Small intestine (tissue), 7 donors: ENCODE results near the gene HSPBP1. TPM values are rescaled to one million over a fixed set of nuclear protein-coding genes. Genes with fewer than 3 reads are reported as not detected.

Source experiments
- DNase-seq, 2 donors: peaks; one replicate each; pipeline versions ENCODE4 v3.0.0 to v3.0.0-alpha.2; 2013
- FAIRE-seq: peaks from 2 replicates; lab custom pipeline; 2012; peaks lifted over from hg19 to GRCh38; lab: Jason Lieb, UNC
- H3K27ac ChIP-seq, 3 donors: one replicate each; pipeline ENCODE4 v1.5.1; 2013; ENCODE audit warnings: low read length in 2 of 3, mild to moderate bottlenecking in 2 of 3, control low read depth in 1 of 3, inconsistent platforms in 1 of 3, low read depth in 1 of 3, moderate library complexity in 1 of 3
- H3K27me3 ChIP-seq, 3 donors: one replicate each; pipeline ENCODE4 v1.6.1; 2013; ENCODE audit warnings: low read length in 3 of 3, inconsistent platforms in 1 of 3; ENCODE audit not compliant: control insufficient read depth in 3 of 3, insufficient read depth in 3 of 3
- H3K36me3 ChIP-seq, 3 donors: one replicate each; pipeline ENCODE4 v1.6.1; 2013; ENCODE audit warnings: low read length in 3 of 3, inconsistent platforms in 1 of 3, low read depth in 1 of 3, mild to moderate bottlenecking in 1 of 3, moderate library complexity in 1 of 3; ENCODE audit not compliant: control insufficient read depth in 3 of 3, insufficient read depth in 2 of 3
- H3K4me1 ChIP-seq, 3 donors: one replicate each; pipeline ENCODE4 v1.6.1; 2013; ENCODE audit warnings: low read length in 2 of 3, inconsistent platforms in 1 of 3, low read depth in 1 of 3, mild to moderate bottlenecking in 1 of 3, moderate library complexity in 1 of 3; ENCODE audit not compliant: control insufficient read depth in 3 of 3, insufficient read depth in 2 of 3
- H3K4me3 ChIP-seq, 3 donors: one replicate each; pipeline ENCODE4 v1.5.1; 2013; ENCODE audit warnings: low read length in 3 of 3, control low read depth in 1 of 3, inconsistent platforms in 1 of 3, low read depth in 1 of 3, mild to moderate bottlenecking in 1 of 3, moderate library complexity in 1 of 3
- H3K9me3 ChIP-seq, 2 donors: one replicate each; pipeline ENCODE4 v1.6.1; 2013; ENCODE audit warnings: low read depth in 1 of 2, low read length in 1 of 2; ENCODE audit not compliant: control insufficient read depth in 2 of 2, insufficient read depth in 1 of 2
- WGBS, 3 donors: extraction: QIAGEN DNeasy Blood & Tissue Kit; methylation state at CpG; one replicate each; pipeline ENCODE4 v1.1.7; 2013; 5-methylcytosine and 5-hydroxymethylcytosine counted together
- polyA plus RNA-seq, 4 donors: library from polyadenylated mRNA; stranded (reverse) in 3 of 4; unstranded in 1 of 4; fragments of 200-250 nt in 3 of 4; fragments of 120-200 nt in 1 of 4; gene quantifications; one replicate each; pipeline versions ENCODE4 v1.2.1 to v1.2.3, GENCODE V29; 2013
- donor health status: healthy with polysubstance abuse.
- donor health status: control.
- donor health status: control.
- donor health status: Bipolar disorder and iron deficiency.
- donor health status: healthy.

Gene HSPBP1
- polyA plus RNA-seq, 4 donors, result 25.9 to 61.9 (median 31.4) TPM

DNA sequence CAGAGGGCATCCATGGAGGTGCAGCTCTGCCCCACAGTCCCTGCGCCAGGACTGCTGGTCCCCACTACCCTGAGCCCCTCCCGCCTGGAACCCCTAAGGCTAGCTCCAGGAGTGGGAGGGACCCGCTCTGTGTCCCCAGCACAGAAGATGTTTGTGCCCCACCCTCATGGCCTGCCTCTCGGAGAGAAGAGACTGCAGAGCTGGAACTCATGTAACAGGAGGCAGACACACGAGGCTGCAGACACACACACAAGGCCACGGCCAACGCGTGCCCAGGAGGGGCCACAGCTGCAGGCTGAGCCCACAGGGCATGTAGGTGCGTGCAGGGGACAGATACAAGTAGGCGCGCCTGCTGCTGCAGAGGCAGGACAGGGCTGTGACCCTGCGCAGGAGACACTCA is 40.9 kb downstream of the HSPBP1 start:
- Histone ChIP-seq H3K36me3 (peaks cover 23 to 83% (median 66%) of the 10 kb centered on the region in 3 donors), H3K4me1 (no peaks in the 10 kb centered on the region), H3K27me3 (no peaks in the 10 kb centered on the region), H3K4me3 (no peak overlapping the region), H3K27ac (no peak overlapping the region), H3K9me3 (no peaks in the 10 kb centered on the region)
- WGBS, 3 donors, result 93 to 96% (median 95%) methylated on average over 12 of the region's 12 CpGs
- no peak for DNase-seq
- FAIRE-seq, result no peak

DNA sequence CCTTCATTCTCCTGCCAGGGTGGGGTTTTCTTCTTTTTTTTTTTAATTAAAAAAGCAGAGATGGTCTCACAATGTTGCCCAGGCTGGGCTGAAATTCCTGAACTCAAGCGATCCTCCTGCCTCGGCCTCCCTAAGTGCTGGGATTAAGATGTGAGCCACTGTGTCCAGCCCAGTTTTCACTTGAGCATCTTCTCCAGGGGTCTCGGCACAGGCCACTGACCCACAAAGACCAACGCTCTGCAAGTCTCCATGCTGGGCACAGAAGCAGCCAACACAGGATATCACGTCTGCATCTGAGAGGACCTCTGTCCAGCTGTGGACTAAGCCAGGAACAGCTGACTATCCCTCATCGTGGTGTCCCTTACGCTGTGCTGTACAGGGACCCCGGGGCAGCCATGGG is 41.9 kb downstream of the HSPBP1 start:
- no peaks in the 10 kb centered on the region for H3K9me3 ChIP-seq
- H3K4me1 ChIP-seq, result no peaks in the 10 kb centered on the region
- peaks cover 21 to 73% (median 65%) of the 10 kb centered on the region in 3 donors for H3K36me3 ChIP-seq
- no peak overlapping the region for H3K4me3 ChIP-seq
- H3K27me3 ChIP-seq, result no peaks in the 10 kb centered on the region
- WGBS, 3 donors, result 93 to 97% (median 94%) methylated on average over 8 of the region's 8 CpGs
- no peak overlapping the region for H3K27ac ChIP-seq
- DNase-seq (no peak), FAIRE-seq (no peak)

DNA sequence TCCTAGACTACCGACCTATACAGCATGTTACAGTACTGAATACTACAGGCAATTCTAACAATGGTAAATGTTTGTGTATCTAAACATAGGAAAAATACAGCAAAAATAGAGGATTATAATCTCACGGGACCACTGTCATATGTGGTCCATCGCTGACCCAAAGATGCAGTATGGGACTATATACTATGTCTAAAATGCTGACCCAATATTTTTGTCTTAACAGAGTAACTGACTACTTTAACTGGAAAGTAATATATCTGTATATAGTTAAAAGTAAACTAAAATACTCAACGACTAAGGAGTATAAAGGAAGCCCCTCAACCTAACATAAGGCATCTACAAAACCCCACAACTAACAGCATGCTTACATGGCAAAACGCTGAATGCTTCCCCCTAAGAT is 46.9 kb downstream of the HSPBP1 start:
- WGBS, 3 donors, result 85 to 90% (median 86%) methylated on average over 5 of the region's 5 CpGs
- peaks cover 0 to 37% (median 12%) of the 10 kb centered on the region in 3 donors for H3K4me1 ChIP-seq
- no peak overlapping the region for H3K4me3 ChIP-seq
- no peaks in the 10 kb centered on the region for H3K27me3 ChIP-seq
- no peak overlapping the region for H3K27ac ChIP-seq
- FAIRE-seq, result no peak
- peaks cover 23 to 75% (median 44%) of the 10 kb centered on the region in 3 donors for H3K36me3 ChIP-seq
- DNase-seq, result no peak
- H3K9me3 ChIP-seq, result no peaks in the 10 kb centered on the region

DNA sequence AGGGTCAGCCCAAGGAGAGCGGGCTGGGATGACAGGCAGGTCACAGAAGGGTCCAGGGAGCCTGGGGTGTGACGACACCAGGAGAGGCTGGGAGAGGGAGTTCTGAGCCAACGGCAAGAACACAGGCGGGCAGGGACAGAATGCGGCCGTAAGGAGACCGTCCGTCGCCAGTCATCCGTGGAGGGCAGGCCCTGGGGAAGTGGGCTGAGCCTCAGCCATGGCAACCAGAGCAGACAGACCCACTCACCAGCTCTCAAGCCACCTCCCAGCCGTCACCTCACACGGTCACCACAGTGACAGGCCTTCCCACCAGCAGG is 47.7 kb downstream of the HSPBP1 start:
- WGBS, 3 donors, result 81 to 92% (median 92%) methylated on average over 12 of the region's 12 CpGs
- no peak overlapping the region for H3K4me3 ChIP-seq
- H3K36me3 ChIP-seq, result peaks cover 20 to 75% (median 41%) of the 10 kb centered on the region in 3 donors
- FAIRE-seq (no peak), DNase-seq (no peak)
- no peaks in the 10 kb centered on the region for H3K27me3 ChIP-seq
- H3K9me3 ChIP-seq, result no peaks in the 10 kb centered on the region
- H3K27ac ChIP-seq, result peak overlapping the region in 1 of 3 donors; percentile 27
- peaks cover 0 to 43% (median 12%) of the 10 kb centered on the region in 3 donors for H3K4me1 ChIP-seq

DNA sequence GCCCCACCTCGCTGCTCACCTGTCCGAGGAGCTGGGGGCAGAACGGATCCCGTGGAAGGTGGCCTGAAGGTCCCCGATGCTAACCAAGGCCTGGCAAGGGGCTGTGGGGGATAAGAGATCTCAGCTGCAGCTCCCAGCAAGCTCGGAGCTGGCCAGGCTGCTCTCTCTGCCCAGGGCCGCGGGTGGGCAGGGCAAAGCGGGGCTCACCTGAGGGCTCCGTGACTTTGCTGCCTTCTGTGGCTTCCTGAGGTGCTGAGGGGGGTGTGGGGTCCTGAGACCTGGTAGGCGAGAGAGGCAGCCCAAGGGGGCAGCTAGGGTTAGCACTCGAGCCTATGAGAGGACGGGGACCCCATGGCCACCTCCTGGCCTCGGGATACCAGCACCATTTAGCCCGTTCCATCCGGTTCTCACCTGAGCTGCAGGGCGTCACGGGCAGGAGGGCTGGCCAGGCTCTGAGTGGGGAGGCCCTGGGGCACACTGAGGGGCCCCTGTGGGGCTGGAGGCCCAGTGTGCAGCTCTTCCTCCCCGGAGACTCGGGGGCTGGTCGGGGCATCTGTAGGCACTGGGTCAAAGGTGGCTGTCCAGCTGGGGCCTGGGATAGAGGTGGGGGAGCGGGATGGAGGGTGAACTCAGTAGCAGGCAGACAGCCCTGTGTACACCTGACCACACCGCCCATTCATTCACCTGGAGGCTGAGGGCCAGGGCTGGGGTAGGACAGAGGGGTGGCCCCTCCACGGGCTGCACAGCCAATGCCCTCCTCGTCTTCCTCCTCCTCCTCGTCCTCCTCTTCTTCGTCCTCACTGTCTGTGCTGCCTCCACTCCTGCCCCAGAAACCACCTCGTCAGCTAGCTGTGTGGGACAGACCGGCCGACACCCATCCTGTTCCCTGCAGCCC is 48.3 kb downstream of the HSPBP1 start:
- peak overlapping the region in 1 of 3 donors; percentile 66 for H3K27ac ChIP-seq
- FAIRE-seq (no peak), DNase-seq (peak in 1 of 2 donors; percentile 49)
- no peak overlapping the region for H3K4me3 ChIP-seq
- H3K36me3 ChIP-seq, result peaks cover 26 to 75% (median 38%) of the 10 kb centered on the region in 3 donors
- H3K9me3 ChIP-seq, result no peaks in the 10 kb centered on the region
- H3K27me3 ChIP-seq, result no peaks in the 10 kb centered on the region
- WGBS, 3 donors, result 91 to 93% (median 93%) methylated on average over 26 to 30 of the region's 30 CpGs
- peaks cover 0 to 49% (median 12%) of the 10 kb centered on the region in 3 donors for H3K4me1 ChIP-seq

DNA sequence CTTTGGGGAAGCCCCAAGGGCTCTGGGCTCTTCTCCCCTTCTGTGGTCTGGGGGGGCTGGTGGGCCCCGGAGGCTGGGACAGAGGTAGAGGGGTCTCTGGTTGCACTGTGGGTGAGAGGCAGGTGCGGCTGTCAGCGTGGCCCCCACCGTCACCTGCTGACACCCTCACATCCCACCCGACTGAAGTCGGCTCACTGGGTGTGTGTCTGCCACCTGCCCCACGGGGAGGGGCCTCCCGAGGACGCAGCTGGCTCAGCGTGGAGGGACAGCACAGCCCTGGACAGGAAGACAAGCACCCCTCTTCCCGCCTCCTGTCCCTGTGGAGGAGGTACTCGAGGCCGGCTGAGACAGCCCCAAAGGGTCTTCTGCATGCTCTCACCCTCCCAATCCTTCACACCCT is 49.1 kb downstream of the HSPBP1 start:
- WGBS, 3 donors, result 75 to 81% (median 77%) methylated on average over 12 to 13 of the region's 13 CpGs
- Histone ChIP-seq H3K4me3 (no peak overlapping the region), H3K36me3 (peaks cover 27 to 75% (median 33%) of the 10 kb centered on the region in 3 donors), H3K27me3 (no peaks in the 10 kb centered on the region), H3K27ac (peak overlapping the region in 1 of 3 donors; percentile 66), H3K9me3 (no peaks in the 10 kb centered on the region), H3K4me1 (peaks cover 0 to 57% (median 12%) of the 10 kb centered on the region in 3 donors)
- no peak for DNase-seq
- FAIRE-seq, result no peak

DNA sequence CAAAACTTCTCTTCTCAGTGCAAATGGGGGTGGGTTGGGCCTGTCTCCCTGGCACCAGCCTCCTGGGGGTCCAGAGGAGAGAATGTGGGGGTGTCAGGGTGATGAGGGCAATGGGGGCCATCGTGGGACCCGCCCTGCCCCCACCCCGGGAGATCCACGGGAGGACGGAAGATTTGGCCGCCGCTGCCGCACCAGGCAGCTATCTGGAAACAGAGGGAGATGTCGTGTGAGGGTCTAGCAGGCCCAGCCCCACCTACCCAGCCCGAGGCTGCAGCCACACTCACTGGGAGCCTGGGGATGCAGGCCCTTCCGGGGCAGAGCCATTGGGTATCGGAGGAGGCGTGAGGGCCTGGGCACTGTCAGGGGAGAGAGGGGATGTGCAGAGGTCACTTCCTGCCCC is 49.6 kb downstream of the HSPBP1 start:
- Histone ChIP-seq H3K27me3 (no peaks in the 10 kb centered on the region), H3K36me3 (peaks cover 27 to 78% (median 33%) of the 10 kb centered on the region in 3 donors), H3K9me3 (no peaks in the 10 kb centered on the region), H3K4me1 (peaks cover 0 to 62% (median 12%) of the 10 kb centered on the region in 3 donors), H3K27ac (peak overlapping the region in 2 of 3 donors; percentile 87 to 89), H3K4me3 (no peak overlapping the region)
- WGBS, 3 donors, result 74 to 81% (median 80%) methylated on average over 12 to 13 of the region's 13 CpGs
- DNase-seq, result no peak
- FAIRE-seq, result no peak

DNA sequence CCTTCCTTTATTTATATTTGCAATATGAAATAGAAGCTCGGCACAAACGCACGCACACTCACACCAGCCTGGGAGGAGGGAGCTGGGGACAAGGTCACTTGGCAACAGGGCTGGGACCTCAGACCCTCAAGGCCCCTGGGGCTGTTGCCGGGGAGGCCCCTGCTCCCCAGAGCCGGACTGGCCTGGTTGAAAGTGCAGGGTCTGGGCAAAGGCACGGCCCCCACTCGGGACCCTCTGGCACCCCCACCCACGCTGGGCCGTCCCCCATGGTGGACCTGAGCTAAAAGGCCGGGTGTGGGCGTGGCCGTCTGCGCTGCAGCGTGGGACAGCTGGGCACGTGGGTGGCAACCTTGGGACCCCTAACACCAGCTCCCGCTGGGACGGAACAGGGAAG is 50.1 kb downstream of the HSPBP1 start:
- Histone ChIP-seq H3K4me1 (peaks cover 0 to 66% (median 12%) of the 10 kb centered on the region in 3 donors), H3K9me3 (no peaks in the 10 kb centered on the region), H3K4me3 (no peak overlapping the region), H3K27me3 (no peaks in the 10 kb centered on the region), H3K36me3 (peaks cover 27 to 81% (median 29%) of the 10 kb centered on the region in 3 donors), H3K27ac (peak overlapping the region in 2 of 3 donors; percentile 87 to 89)
- WGBS, 3 donors, result 72 to 87% (median 79%) methylated on average over 16 to 17 of the region's 17 CpGs
- no peak for DNase-seq
- FAIRE-seq, result no peak
